Dendritic cell treated with granulocyte-macrophage colony-stimulating factor and Interleukin-4, amounts not matched to agents 40 ng/mL and 50 ng/mL, for 4 days (primary cell): ENCODE data around the gene KAT2B.

Source experiments
- H3K27ac Mint-ChIP-seq: one replicate; pipeline ENCODE4 v1.8.0; 2022; ENCODE audit warnings: mild to moderate bottlenecking, mixed read lengths
- H3K27me3 Mint-ChIP-seq: one replicate; pipeline ENCODE4 v1.8.0; 2022; ENCODE audit warnings: mild to moderate bottlenecking, mixed read lengths
- H3K36me3 Mint-ChIP-seq: one replicate; pipeline ENCODE4 v1.8.0; 2022; ENCODE audit warnings: low read depth, mixed read lengths
- H3K4me1 Mint-ChIP-seq: one replicate; pipeline ENCODE4 v1.8.0; 2022; ENCODE audit warnings: low read depth, mixed read lengths
- H3K4me3 Mint-ChIP-seq: one replicate; pipeline ENCODE4 v1.8.0; 2022; ENCODE audit warnings: mild to moderate bottlenecking, moderate library complexity, mixed read lengths
- H3K9me3 Mint-ChIP-seq: one replicate; pipeline ENCODE4 v1.8.0; 2022; ENCODE audit warnings: mixed read lengths
- intact Hi-C: fragments of 100-400 bp; cut with micrococcal nuclease; formaldehyde crosslinking; loops from one replicate; pipeline ENCODE4 v1.15.0; 2022

KAT2B gene

GRCh38 chr3:20185679-20186599, 145.7 kb downstream of the KAT2B start, which contains the start of gene SGO1:
SGO1 (minus strand) TSS chr3:20186206; CDS start chr3:20184027, 2,179 bp downstream.
- Mint-ChIP-seq H3K36me3 (no peaks in the 10 kb centered on the region), H3K27ac (no peak within 1 kb of the TSS), H3K4me3 (no peak within 1 kb of the TSS), H3K27me3 (no peaks in the 10 kb centered on the region), H3K4me1 (no peaks in the 10 kb centered on the region), H3K9me3 (no peaks in the 10 kb centered on the region)
- intact Hi-C loops, result loop anchor here (1.0 to 5.0 kb wide), 3 partner anchors 60 to 239 kb away; partner anchors contain the start of gene RAB5A

DNA sequence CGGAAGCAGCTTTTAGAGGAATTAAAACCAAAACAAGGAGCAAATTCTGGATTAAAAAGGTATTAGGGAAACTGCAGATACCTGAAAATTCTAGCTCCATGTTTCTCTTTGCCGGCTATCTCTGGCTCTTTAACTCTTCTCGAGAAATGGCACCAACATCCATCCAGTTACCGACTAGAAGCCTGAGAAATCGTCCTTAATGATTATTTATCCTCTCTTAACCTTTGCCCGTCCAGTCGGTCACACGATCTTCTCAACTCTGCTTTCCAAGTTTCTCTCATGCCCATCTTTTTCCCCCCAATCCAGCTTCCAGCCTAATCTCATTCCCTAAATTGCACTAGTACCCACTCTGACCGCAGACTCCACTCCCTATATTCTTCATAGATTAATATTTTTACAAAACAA, 146.4 kb downstream of the KAT2B start:
- Mint-ChIP-seq H3K4me1 (no peaks in the 10 kb centered on the region), H3K36me3 (no peaks in the 10 kb centered on the region), H3K27me3 (no peaks in the 10 kb centered on the region), H3K9me3 (no peaks in the 10 kb centered on the region), H3K27ac (no peak overlapping the region), H3K4me3 (no peak overlapping the region)
- intact Hi-C loops, result loop anchor here (1.0 to 5.0 kb wide), 2 partner anchors 60 to 239 kb away; partner anchors contain the start of gene RAB5A

DNA sequence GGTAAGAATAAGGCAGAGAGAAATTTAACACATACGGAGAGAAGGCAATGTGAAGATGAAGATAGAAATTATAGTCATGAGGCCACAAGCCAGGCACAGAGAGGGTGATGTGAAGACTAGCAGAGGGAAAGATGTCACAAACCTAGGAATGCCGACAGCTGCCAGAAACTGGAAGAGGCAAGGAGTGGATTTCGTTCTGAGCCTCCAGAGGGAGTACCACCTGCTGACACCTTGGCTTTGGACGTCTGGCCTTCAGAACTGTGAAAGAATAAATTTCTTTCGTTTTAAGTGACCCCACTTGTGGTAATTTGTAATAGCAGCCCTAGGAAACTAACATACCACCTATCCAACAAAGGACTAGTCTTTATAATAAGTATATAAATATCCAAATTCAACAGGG, 150.7 kb downstream of the KAT2B start:
- no peaks in the 10 kb centered on the region for H3K36me3 Mint-ChIP-seq
- no peak overlapping the region for H3K4me3 Mint-ChIP-seq
- intact Hi-C loops, result no loop called here
- H3K4me1 Mint-ChIP-seq, result peaks cover 5% of the 10 kb centered on the region
- no peak overlapping the region for H3K27ac Mint-ChIP-seq
- no peaks in the 10 kb centered on the region for H3K27me3 Mint-ChIP-seq
- no peaks in the 10 kb centered on the region for H3K9me3 Mint-ChIP-seq

GRCh38 chr3:20194793-20195460, 154.7 kb downstream of the KAT2B start:
- H3K9me3 Mint-ChIP-seq, result no peaks in the 10 kb centered on the region
- H3K36me3 Mint-ChIP-seq, result no peaks in the 10 kb centered on the region
- H3K27me3 Mint-ChIP-seq, result no peaks in the 10 kb centered on the region
- no peak overlapping the region for H3K27ac Mint-ChIP-seq
- H3K4me1 Mint-ChIP-seq, result peaks cover 5% of the 10 kb centered on the region
- intact Hi-C loops, result no loop called here
- H3K4me3 Mint-ChIP-seq, result no peak overlapping the region

- H3K36me3 Mint-ChIP-seq, result no peaks in the 10 kb centered on the region
- H3K4me1 Mint-ChIP-seq, result peaks cover 5% of the 10 kb centered on the region
- no peak overlapping the region for H3K27ac Mint-ChIP-seq
- no peak overlapping the region for H3K4me3 Mint-ChIP-seq
- intact Hi-C loops, result no loop called here
- no peaks in the 10 kb centered on the region for H3K27me3 Mint-ChIP-seq
- no peaks in the 10 kb centered on the region for H3K9me3 Mint-ChIP-seq
Observed at GRCh38 chr3:20197775-20198174, 157.5 kb downstream of the KAT2B start.

DNA sequence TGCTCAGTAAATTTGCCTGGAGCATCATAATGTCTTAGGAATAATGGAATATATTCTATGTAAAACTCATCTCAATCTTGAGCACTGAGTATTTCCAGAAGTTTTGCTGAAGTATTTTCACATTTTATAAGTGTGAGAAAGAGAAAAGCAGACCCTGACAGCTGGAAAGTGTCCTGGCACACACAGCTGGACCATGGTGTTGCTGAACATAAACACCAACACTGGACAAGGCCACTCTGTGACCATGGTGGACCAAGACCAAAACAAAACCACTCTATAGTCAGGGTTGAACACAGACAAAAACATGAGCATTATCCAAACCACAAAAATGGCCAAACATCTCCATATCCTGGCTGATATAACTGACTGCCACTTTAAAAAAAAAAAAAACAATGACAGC, 160.9 kb downstream of the KAT2B start:
- Mint-ChIP-seq H3K4me3 (no peak overlapping the region), H3K36me3 (no peaks in the 10 kb centered on the region), H3K27ac (no peak overlapping the region), H3K4me1 (no peaks in the 10 kb centered on the region), H3K27me3 (no peaks in the 10 kb centered on the region), H3K9me3 (peaks cover 6% of the 10 kb centered on the region)
- intact Hi-C loops, result no loop called here
